Mucosa of descending colon (tissue), 3 donors: ENCODE data around the gene ASH1L. TPM values are rescaled to one million over a fixed set of nuclear protein-coding genes. Genes with fewer than 3 reads are reported as not detected.

Source experiments
- ATAC-seq: fragments of 200-7000 bp; cut with Tn5 transposase; one replicate; pipeline ENCODE4 v1.9.1; 2020; ENCODE audit warnings: mild to moderate bottlenecking, moderate library complexity
- DNase-seq, 3 donors: peaks; one replicate each; pipeline ENCODE4 v3.0.0-alpha.2; 2020
- H3K36me3 ChIP-seq: fragments of 200-600 bp; one replicate; pipeline ENCODE4 v1.8.0; 2021; ENCODE audit warnings: low read depth, mild to moderate bottlenecking
- H3K4me1 ChIP-seq: fragments of 200-600 bp; one replicate; pipeline ENCODE4 v1.8.0; 2021; ENCODE audit warnings: low read depth, mild to moderate bottlenecking
- H3K4me3 ChIP-seq: fragments of 200-600 bp; one replicate; pipeline ENCODE4 v1.8.0; 2021; ENCODE audit warnings: mild to moderate bottlenecking
- H3K9me3 ChIP-seq: fragments of 200-600 bp; one replicate; pipeline ENCODE4 v1.8.0; 2021; ENCODE audit warnings: mild to moderate bottlenecking
- CTCF ChIP-seq: fragments of 200-600 bp; IDR thresholded peaks from one replicate; pipeline ENCODE4 v1.8.0; 2022; ENCODE audit warnings: antibody characterized with exemption, mild to moderate bottlenecking
- intact Hi-C, 2 donors: fragments of 100-400 bp; cut with DNase I in 1 of 2; cut with micrococcal nuclease in 1 of 2; formaldehyde crosslinking; loops; one replicate each; pipeline versions ENCODE4 v1.11.0 to v1.11.1; 2022; cut with DNase I, micrococcal nuclease
- microRNA-seq: library from miRNA; unstranded; fragments of <30 nt; microRNA quantifications from one replicate; pipeline ENCODE4, GENCODE V29; 2019
- total RNA-seq, 3 donors: library from RNA; stranded (reverse); fragmentation: NEBNext Ultra II Directional in 2 of 3; extraction: Animal tissue kit (Norgen Biotek cat#: 25700) in 2 of 3; gene quantifications; one replicate each; pipeline versions ENCODE4 v1.2.1 to v1.2.4, GENCODE V29; 2021 to 2023
- donor health status: DM: no; HTN: no; CAD: no; lungs with moderate emphysema.
- donor health status: DM: no; HTN: no; CAD: no.
- donor health status: DM: no; HTN: yes; CAD: no.

The ASH1L gene
- total RNA-seq, 3 donors from 2014 or later: 50.4 to 100 (median 64.4) TPM

- intact Hi-C loops: no loop called here
- DNase-seq (no peak), ATAC-seq (no peak)
- Histone ChIP-seq H3K36me3 (no peaks in the 10 kb centered on the region), H3K9me3 (no peaks in the 10 kb centered on the region), H3K4me3 (no peak overlapping the region), H3K4me1 (no peaks in the 10 kb centered on the region)
- no peak for TF ChIP-seq CTCF
Observed at GRCh38 chr1:155286544-155286943, 276.1 kb downstream of the ASH1L start.

- H3K4me3 ChIP-seq: no peak overlapping the region
- intact Hi-C loops: no loop called here
- H3K36me3 ChIP-seq: no peaks in the 10 kb centered on the region
- TF ChIP-seq CTCF: no peak
- no peaks in the 10 kb centered on the region for H3K9me3 ChIP-seq
- no peak for ATAC-seq
- no peak for DNase-seq
- no peaks in the 10 kb centered on the region for H3K4me1 ChIP-seq
Observed at GRCh38 chr1:155285631-155286044, 277.0 kb downstream of the ASH1L start.

Small RNA genes lying within 50 kb of the gene (microRNA-seq; reads per million reads assigned to microRNA genes)
- gene MIR555: not detected

Other genes starting within 250 kb of the ASH1L start
- 10 to 100 TPM; 58.9 to 79.4 (median 60.6) TPM for gene RUSC1, start 241.9 kb downstream of the ASH1L start, total RNA-seq
- 10 to 100 TPM; 21.2 to 24.1 (median 23.1) TPM for gene MSTO1, start 47.4 kb upstream of the ASH1L start, total RNA-seq
- gene YY1AP1, start 126.0 kb upstream of the ASH1L start, total RNA-seq: 100 to 1,000 TPM in 1 of 3 donors, 10 to 100 TPM in 2; 55.8 to 114 (median 56.7) TPM
- 10 to 100 TPM; 75.8 to 91.4 (median 87.1) TPM for gene DAP3, start 126.3 kb upstream of the ASH1L start, total RNA-seq